Mucosa of rectum (tissue), 2 donors: ENCODE measurements around the gene GFI1B.
"Not testable (repeated sequence)": the region's sequence is repeated elsewhere in the genome, so short reads cannot be mapped to it uniquely, and the experiment has no call there.

ENCODE experiments used
- H3K27ac ChIP-seq, 2 donors: one replicate each; pipeline ENCODE4 v1.7.0; 2013; ENCODE audit warnings: inconsistent platforms in 2 of 2, low read depth in 2 of 2, low read length in 2 of 2
- H3K27me3 ChIP-seq, 2 donors: one replicate each; pipeline ENCODE4 v1.7.0; 2013; ENCODE audit warnings: low read length in 2 of 2; ENCODE audit not compliant: control insufficient read depth in 2 of 2, insufficient read depth in 2 of 2
- H3K36me3 ChIP-seq, 2 donors: one replicate each; pipeline ENCODE4 v1.7.0; 2013; ENCODE audit warnings: low read length in 2 of 2; ENCODE audit not compliant: control insufficient read depth in 2 of 2, insufficient read depth in 2 of 2
- H3K4me1 ChIP-seq, 2 donors: one replicate each; pipeline ENCODE4 v1.7.0; 2013; ENCODE audit warnings: low read length in 2 of 2, mild to moderate bottlenecking in 1 of 2; ENCODE audit not compliant: control insufficient read depth in 2 of 2, insufficient read depth in 2 of 2
- H3K4me3 ChIP-seq, 2 donors: one replicate each; pipeline ENCODE4 v1.7.0; 2013; ENCODE audit warnings: low read length in 2 of 2
- H3K9ac ChIP-seq, 2 donors: one replicate each; pipeline ENCODE4 v1.7.0; 2013; ENCODE audit warnings: low read length in 2 of 2, low read depth in 1 of 2, mild to moderate bottlenecking in 1 of 2
- H3K9me3 ChIP-seq, 2 donors: one replicate each; pipeline ENCODE4 v1.7.0; 2013; ENCODE audit warnings: low read length in 2 of 2; ENCODE audit not compliant: control insufficient read depth in 2 of 2
- donor health status: healthy.
- donor health status: Normal muscosa, but diverticular disease.

The GFI1B gene

GRCh38 chr9:132997591-132997990 lies 19.1 kb downstream of the GFI1B start:
- Histone ChIP-seq H3K27me3 (peaks cover 33 to 34% of the 10 kb centered on the region in 2 donors), H3K36me3 (no peaks in the 10 kb centered on the region), H3K27ac (no peak overlapping the region), H3K9me3 (no peaks in the 10 kb centered on the region), H3K4me3 (no peak overlapping the region), H3K9ac (no peak overlapping the region), H3K4me1 (peaks cover 3 to 6% of the 10 kb centered on the region in 2 donors)

GRCh38 chr9:132998221-132998620 lies 19.7 kb downstream of the GFI1B start:
- H3K27me3 ChIP-seq: peaks cover 32% of the 10 kb centered on the region in 2 donors
- H3K36me3 ChIP-seq, H3K4me1 ChIP-seq: not testable (repeated sequence)

DNA sequence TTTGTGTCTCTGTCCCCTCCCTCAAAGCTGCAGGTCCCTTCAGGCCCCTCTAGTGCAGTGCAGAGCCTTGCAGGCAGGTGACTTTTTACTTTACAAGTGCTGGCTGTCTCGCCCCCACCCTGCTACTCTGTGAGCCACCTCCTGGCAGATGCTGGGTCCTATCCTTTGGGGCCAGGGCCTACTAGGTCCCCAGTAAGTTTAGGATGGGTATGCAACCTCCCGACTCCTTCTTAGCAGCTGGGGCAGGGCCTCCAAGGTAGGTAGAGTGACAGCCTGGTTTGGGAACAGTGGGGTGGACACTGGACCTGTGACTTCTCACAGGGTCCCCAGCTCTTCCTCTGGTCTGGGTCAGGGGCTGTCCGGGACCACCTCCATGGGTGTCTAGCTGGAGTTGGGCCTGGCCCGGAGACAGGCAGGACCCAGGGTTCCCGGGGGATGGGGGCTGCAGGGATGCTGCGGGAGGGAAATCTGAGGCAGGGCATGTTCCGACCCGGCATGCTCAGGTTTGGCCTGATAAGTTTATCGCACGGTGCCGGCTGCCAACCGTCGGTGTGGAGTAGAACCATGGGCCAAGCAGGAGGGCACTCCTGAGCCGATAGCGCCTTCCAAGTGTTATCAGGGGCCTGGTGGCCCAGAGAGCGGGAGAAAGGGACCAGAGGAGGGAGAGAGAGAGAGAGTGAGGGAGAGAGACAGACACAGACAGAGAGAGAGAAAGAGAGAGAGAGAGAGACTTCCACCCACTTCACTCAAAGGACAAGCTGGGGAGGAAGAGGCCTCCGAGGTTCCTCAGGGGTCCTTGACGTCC lies 20.5 kb downstream of the GFI1B start:
- no peak overlapping the region for H3K4me3 ChIP-seq
- H3K9ac ChIP-seq: no peak overlapping the region
- H3K4me1 ChIP-seq: peaks cover 3 to 6% of the 10 kb centered on the region in 2 donors
- no peaks in the 10 kb centered on the region for H3K36me3 ChIP-seq
- H3K9me3 ChIP-seq: no peaks in the 10 kb centered on the region
- no peak overlapping the region for H3K27ac ChIP-seq
- H3K27me3 ChIP-seq: peaks cover 28 to 29% of the 10 kb centered on the region in 2 donors

More at GRCh38 chr9:132998221-132998620, 19.7 kb downstream of the GFI1B start:
- H3K9me3 ChIP-seq, H3K9ac ChIP-seq, H3K4me3 ChIP-seq, H3K27ac ChIP-seq: not testable (repeated sequence)

DNA sequence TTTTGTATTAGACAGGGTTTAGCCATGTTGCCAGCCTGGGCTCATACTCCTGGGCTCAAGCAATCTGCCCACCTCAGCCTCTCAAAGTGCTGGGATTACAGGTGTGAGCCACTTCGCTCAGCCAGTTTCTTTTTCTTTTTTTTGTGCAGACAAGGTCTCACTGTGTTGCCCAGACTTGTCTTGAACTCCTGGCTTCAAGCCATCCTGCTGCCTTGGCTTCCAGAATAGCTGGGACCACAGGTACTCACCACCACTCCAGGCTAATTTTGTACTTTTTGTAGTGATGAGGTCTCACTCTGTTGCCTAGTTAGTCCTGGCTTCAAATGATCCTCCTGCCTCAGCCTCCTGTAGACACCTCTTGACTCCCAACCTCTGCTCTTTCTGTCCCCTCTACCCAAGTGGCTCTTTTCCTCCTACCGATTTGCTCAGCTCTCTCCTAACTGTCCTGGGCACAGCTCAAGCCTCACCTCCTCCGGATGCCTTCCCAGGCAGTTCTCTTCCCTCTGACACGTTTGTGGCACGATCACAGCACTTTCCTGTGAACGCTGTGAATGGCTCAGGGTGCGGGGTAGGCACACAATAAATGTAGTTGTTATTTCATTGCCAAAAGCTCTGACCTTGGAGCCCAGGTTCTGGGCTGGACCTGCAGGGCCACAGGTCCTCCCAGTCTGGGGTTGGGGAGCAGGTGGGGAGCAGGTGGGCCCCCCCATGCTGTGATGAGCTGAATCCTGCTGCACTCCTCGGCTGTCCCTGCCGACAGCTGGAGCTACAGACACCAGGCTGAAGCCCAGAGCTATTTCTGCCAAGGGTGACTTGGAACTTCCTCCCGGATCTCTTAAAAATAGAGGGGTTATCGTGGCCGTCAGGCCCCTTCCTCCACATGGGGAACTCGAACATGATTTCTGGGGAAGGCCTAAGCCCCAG lies 23.9 kb downstream of the GFI1B start:
- Histone ChIP-seq H3K4me3 (no peak overlapping the region), H3K27me3 (peaks cover 19 to 22% of the 10 kb centered on the region in 2 donors), H3K9ac (no peak overlapping the region), H3K4me1 (no peaks in the 10 kb centered on the region), H3K27ac (no peak overlapping the region), H3K36me3 (no peaks in the 10 kb centered on the region), H3K9me3 (no peaks in the 10 kb centered on the region)

DNA sequence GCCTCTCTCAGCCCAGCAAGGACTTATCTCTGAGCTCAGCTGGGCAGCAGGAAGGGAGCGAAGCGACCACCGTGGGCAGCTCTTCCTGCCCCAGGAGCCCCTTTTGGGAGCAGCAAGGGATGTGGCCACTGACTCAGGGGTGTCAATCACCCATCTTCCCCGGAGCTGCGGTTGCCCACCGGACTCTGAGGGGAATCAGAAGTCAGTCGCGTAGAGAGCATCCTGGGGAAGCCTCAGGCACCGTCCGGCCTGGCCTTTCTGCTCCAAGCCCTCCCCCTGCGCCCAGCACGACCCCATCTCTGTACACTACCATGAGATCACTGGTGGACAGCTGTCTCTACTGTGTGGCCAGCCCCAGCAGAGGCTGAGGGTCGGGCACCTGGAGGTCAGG lies 24.6 kb downstream of the GFI1B start:
- Histone ChIP-seq H3K9me3 (no peaks in the 10 kb centered on the region), H3K27ac (no peak overlapping the region), H3K9ac (no peak overlapping the region), H3K27me3 (peaks cover 16 to 22% of the 10 kb centered on the region in 2 donors), H3K36me3 (no peaks in the 10 kb centered on the region), H3K4me3 (no peak overlapping the region), H3K4me1 (peaks cover 0 to 3% of the 10 kb centered on the region in 2 donors)

GRCh38 chr9:133003671-133004090 lies 25.2 kb downstream of the GFI1B start:
- H3K27me3 ChIP-seq: peaks cover 16 to 22% of the 10 kb centered on the region in 2 donors

DNA sequence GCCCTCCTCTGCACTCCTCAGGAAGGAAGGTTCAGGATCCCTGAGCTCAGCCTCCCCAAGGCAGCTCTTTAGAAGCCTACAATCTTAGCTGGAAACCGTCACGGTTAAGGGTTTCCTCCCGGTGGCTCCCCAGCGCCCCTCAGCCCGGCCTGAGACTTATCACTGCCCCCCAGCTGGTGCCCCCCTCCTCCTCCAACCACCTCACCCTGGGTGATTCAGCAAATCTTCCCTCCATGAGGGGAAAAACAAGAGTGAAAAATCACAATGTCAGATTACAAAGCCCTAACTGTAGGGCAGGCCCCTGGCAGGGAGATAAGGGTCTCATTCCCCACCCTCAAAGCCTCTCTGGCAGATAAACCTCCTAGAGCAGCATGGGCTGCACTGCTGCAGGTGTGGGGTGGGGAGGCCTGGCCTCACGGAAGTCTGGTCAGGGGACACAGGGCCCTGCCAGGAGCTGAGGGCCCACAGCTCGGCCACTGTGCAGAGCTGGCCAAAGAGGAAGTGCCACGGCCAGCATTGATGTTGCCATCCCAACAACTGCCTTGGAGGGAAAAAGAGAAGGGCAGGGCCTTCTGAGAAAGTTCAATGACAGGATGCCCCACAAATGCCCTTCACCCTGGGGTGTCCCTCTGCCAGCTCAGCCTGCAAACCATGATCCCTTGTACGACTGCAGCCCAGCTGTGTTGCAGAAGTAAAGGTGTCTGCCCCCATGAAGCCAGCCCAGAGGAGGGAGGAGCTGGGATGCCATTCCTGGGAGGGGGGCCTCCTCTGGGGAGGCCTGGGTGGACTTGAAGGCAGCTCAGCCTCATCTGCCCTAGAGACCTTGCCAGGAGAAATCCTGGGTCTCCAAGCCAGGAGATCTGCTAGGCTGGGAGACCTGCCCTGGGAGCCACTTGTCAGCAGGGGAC lies 25.9 kb downstream of the GFI1B start:
- H3K9ac ChIP-seq: no peak overlapping the region
- no peak overlapping the region for H3K27ac ChIP-seq
- H3K9me3 ChIP-seq: no peaks in the 10 kb centered on the region
- peaks cover 5 to 10% of the 10 kb centered on the region in 2 donors for H3K4me1 ChIP-seq
- H3K36me3 ChIP-seq: no peaks in the 10 kb centered on the region
- H3K4me3 ChIP-seq: no peak overlapping the region
- H3K27me3 ChIP-seq: peaks cover 16 to 22% of the 10 kb centered on the region in 2 donors

More at GRCh38 chr9:133003671-133004090, 25.2 kb downstream of the GFI1B start:
- H3K9ac ChIP-seq: no peak overlapping the region
- no peak overlapping the region for H3K4me3 ChIP-seq
- peaks cover 4 to 9% of the 10 kb centered on the region in 2 donors for H3K4me1 ChIP-seq
- no peaks in the 10 kb centered on the region for H3K36me3 ChIP-seq
- H3K27ac ChIP-seq: no peak overlapping the region
- H3K9me3 ChIP-seq: no peaks in the 10 kb centered on the region

GRCh38 chr9:133004999-133005760 lies 26.7 kb downstream of the GFI1B start:
- H3K4me3 ChIP-seq: no peak overlapping the region
- no peaks in the 10 kb centered on the region for H3K9me3 ChIP-seq
- H3K9ac ChIP-seq: no peak overlapping the region
- no peak overlapping the region for H3K27ac ChIP-seq
- H3K27me3 ChIP-seq: peaks cover 12 to 14% of the 10 kb centered on the region in 2 donors
- H3K4me1 ChIP-seq: peaks cover 12 to 17% of the 10 kb centered on the region in 2 donors
- H3K36me3 ChIP-seq: no peaks in the 10 kb centered on the region

DNA sequence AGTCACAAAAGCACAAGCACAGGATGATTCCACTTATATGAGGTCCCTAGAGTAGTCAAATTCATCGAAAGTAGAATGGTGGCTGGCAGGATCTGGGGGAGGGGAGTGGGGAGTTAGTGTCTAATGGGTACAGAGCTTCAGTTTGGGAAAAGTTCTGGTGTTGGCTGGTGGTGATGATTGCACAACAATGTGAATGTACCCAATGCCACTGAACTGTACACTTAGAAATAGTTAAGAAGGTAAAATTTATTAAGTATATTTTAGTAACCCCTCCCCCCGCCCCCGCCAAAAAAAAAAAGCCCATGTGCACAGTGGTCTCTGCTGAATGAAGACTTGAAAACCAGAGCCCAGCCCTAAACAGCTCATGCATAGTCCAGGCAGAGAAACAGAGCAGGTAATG lies 27.5 kb downstream of the GFI1B start:
- H3K9me3 ChIP-seq: no peaks in the 10 kb centered on the region

More for the DNA sequence above, 27.5 kb downstream of the GFI1B start:
- Histone ChIP-seq H3K4me3 (no peak overlapping the region), H3K36me3 (no peaks in the 10 kb centered on the region), H3K4me1 (peaks cover 12 to 17% of the 10 kb centered on the region in 2 donors), H3K9ac (no peak overlapping the region), H3K27ac (no peak overlapping the region), H3K27me3 (peaks cover 9 to 11% of the 10 kb centered on the region in 2 donors)
